ENCODE data around the gene DUOXA2. TPM values are rescaled to one million over a fixed set of nuclear protein-coding genes. Genes with fewer than 3 reads are reported as not detected.

The DUOXA2 gene
- total and polyA plus RNA-seq, 2 experiments from 2014 or later = not detected

DNA sequence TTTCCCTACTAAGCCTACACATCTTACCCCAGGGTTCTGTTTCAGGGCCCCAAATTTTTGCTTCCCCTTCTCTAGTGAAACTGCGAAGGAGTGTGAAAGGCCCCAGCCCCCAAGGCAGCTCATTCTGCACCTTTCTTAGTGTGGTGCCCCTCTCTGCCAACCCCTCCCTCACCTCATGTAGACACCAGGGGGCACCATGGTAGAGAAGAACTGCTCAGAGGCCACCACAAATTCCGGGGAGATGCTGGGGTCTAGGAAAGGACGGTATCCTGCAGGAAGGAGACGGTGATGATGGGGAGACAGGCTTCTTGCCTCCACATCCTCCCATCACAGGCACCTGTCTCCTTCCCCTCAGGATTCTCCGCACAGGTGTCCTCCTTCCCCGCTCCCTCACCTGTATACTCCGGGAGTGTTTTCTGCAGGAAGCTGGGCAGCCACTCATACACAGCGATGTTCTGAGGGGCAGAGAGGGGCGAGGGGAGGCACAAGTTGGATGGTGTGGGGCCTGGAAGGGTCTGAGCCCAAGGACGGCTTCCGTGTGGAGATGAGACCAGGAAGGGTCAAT is 3.8 kb upstream of the DUOXA2 start:
- TF ChIP-seq, protein P1, sequence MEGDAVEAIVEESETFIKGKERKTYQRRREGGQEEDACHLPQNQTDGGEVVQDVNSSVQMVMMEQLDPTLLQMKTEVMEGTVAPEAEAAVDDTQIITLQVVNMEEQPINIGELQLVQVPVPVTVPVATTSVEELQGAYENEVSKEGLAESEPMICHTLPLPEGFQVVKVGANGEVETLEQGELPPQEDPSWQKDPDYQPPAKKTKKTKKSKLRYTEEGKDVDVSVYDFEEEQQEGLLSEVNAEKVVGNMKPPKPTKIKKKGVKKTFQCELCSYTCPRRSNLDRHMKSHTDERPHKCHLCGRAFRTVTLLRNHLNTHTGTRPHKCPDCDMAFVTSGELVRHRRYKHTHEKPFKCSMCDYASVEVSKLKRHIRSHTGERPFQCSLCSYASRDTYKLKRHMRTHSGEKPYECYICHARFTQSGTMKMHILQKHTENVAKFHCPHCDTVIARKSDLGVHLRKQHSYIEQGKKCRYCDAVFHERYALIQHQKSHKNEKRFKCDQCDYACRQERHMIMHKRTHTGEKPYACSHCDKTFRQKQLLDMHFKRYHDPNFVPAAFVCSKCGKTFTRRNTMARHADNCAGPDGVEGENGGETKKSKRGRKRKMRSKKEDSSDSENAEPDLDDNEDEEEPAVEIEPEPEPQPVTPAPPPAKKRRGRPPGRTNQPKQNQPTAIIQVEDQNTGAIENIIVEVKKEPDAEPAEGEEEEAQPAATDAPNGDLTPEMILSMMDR (conservative IDR thresholded peaks at IDR 0.05; ENCODE audit: low read depth in 2 of 2) = peak; percentile 47 to 58
- TF ChIP-seq EZH2 (IDR thresholded peaks at IDR 0.05; ENCODE audit: low read depth, unreplicated experiment) = peak; percentile 81
- TF ChIP-seq JUNB (IDR thresholded peaks at IDR 0.05; ENCODE audit: unreplicated experiment) = no peak
- no peak for TF ChIP-seq EZH2phosphoT487 (IDR thresholded peaks at IDR 0.05; ENCODE audit: unreplicated experiment)
- Histone ChIP-seq H4K20me1 (replicated peaks; ENCODE audit: insufficient read depth) (peaks cover 4% of the 10 kb centered on the region; the same call in 1 of the 2 replicates), H3K4me3 (no peak overlapping the region), H3K27ac (ENCODE audit: low read depth) (no peak overlapping the region), H3K4me1 (ENCODE audit: insufficient read depth) (peaks cover 27% of the 10 kb centered on the region), H3K79me2 (replicated peaks; ENCODE audit: insufficient read depth) (no peaks in the 10 kb centered on the region), H3K36me3 (ENCODE audit: insufficient read depth) (no peaks in the 10 kb centered on the region), H3K27me3 (ENCODE audit: insufficient read depth) (peaks cover 71% of the 10 kb centered on the region), H3F3A (replicated peaks; ENCODE audit: low read depth) (no peaks in the 10 kb centered on the region), H3K9me2 (ENCODE audit: insufficient read depth) (no peaks in the 10 kb centered on the region), H2AFZ (no peak overlapping the region), H3K4me2 (no peak overlapping the region)
- H3K36me3 Mint-ChIP-seq (ENCODE audit: low read depth) = no peaks in the 10 kb centered on the region; the same call in 2 of the 3 replicates
- peaks cover 57% of the 10 kb centered on the region for H3K27me3 Mint-ChIP-seq (ENCODE audit: insufficient read depth, low read depth, poor library complexity)
- H3K9me3 Mint-ChIP-seq = peaks cover 4% of the 10 kb centered on the region
- peak; percentile 57 for DNase-seq (ENCODE audit: low spot score)
- no peak for ATAC-seq
- no peak overlapping the region for H3K27ac Mint-ChIP-seq
- H3K4me3 Mint-ChIP-seq = 0 out of 3 replicates have a peak overlapping the region, but pooled peaks have one; percentile 23
- H3K4me1 Mint-ChIP-seq = peaks cover 19% of the 10 kb centered on the region

DNA sequence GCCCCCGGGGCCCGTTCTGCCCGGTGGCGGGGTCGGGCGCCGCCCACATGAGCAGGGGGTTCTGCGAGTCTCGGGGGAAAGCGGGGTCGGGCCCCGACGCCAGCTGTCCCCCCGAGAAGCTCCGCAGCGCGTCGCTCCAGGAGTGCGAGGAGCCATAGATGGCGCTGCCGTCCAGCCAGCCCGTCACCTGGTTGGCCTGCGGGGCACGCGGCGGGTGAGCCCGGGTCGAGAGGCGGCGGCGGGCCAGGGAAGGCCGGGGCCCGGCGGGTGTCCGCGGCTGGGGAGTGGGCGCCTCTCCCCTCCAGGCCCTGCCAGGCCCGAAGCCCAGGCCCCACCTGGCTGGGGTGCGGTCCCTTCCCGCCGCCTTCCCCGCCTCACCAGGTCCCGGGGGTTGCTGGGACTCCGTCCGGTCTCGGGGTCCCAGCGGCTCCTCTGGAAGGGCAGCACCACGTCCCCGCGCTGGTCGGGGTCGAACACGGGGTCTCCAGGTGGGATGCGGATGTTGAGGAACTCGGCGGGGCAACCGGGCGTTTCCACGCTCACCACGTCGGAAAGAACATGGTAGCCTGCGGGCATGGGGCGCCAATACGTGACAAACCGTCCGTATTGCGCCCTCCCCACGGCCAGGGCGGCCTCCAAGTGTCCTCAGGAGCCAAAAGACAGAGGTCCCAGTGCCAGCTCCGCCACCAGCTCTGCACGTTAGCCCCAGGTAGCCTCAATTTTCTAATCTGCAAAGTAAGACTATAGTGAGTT is 2.6 kb upstream of the DUOXA2 start:
- no peak overlapping the region for H3K27ac Mint-ChIP-seq
- peaks cover 4% of the 10 kb centered on the region; the same call in 1 of the 2 replicates for H4K20me1 ChIP-seq (replicated peaks; ENCODE audit: insufficient read depth)
- no peak overlapping the region for H3K27ac ChIP-seq (ENCODE audit: low read depth)
- H3F3A ChIP-seq (replicated peaks; ENCODE audit: low read depth) = no peaks in the 10 kb centered on the region
- peaks cover 70% of the 10 kb centered on the region for H3K27me3 Mint-ChIP-seq (ENCODE audit: insufficient read depth, low read depth, poor library complexity)
- H3K36me3 ChIP-seq (ENCODE audit: insufficient read depth) = no peaks in the 10 kb centered on the region
- no peaks in the 10 kb centered on the region; the same call in 2 of the 3 replicates for H3K36me3 Mint-ChIP-seq (ENCODE audit: low read depth)
- H3K4me1 Mint-ChIP-seq = peaks cover 23% of the 10 kb centered on the region
- peaks cover 34% of the 10 kb centered on the region for H3K4me1 ChIP-seq (ENCODE audit: insufficient read depth)
- peaks cover 83% of the 10 kb centered on the region for H3K27me3 ChIP-seq (ENCODE audit: insufficient read depth)
- DNase-seq (ENCODE audit: low spot score) (peak; percentile 49), ATAC-seq (peak; percentile 14)
- H3K9me2 ChIP-seq (ENCODE audit: insufficient read depth) = no peaks in the 10 kb centered on the region
- peaks cover 7% of the 10 kb centered on the region for H3K9me3 Mint-ChIP-seq
- H2AFZ ChIP-seq = 0 out of 2 replicates have a peak overlapping the region, but pooled peaks have one; percentile 93
- no peaks in the 10 kb centered on the region for H3K79me2 ChIP-seq (replicated peaks; ENCODE audit: insufficient read depth)
- H3K4me2 ChIP-seq = peak overlapping the region; percentile 88
- peak overlapping the region; percentile 58 for H3K4me3 ChIP-seq
- H3K4me3 Mint-ChIP-seq = peak overlapping the region; percentile 58
- TF ChIP-seq, protein P2, sequence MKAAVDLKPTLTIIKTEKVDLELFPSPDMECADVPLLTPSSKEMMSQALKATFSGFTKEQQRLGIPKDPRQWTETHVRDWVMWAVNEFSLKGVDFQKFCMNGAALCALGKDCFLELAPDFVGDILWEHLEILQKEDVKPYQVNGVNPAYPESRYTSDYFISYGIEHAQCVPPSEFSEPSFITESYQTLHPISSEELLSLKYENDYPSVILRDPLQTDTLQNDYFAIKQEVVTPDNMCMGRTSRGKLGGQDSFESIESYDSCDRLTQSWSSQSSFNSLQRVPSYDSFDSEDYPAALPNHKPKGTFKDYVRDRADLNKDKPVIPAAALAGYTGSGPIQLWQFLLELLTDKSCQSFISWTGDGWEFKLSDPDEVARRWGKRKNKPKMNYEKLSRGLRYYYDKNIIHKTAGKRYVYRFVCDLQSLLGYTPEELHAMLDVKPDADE (IDR thresholded peaks at IDR 0.05) = no peak
- TF ChIP-seq STAT1 (IDR thresholded peaks at IDR 0.05; ENCODE audit: unreplicated experiment) = no peak
- TF ChIP-seq CREB1 (CRISPR knock-in tag; IDR thresholded peaks at IDR 0.05; ENCODE audit: low read depth) = no peak
- TF ChIP-seq, protein P1 (conservative IDR thresholded peaks at IDR 0.05; ENCODE audit: low read depth in 2 of 2) = peak in 1 of 2 experiments; percentile 23; a peak in 1 of 4 replicates
- TF ChIP-seq JUNB (IDR thresholded peaks at IDR 0.05; ENCODE audit: unreplicated experiment) = no peak
- TF ChIP-seq ZNF114 (CRISPR knock-in tag; IDR thresholded peaks at IDR 0.05) = no peak
